Aorta (tissue), 5 donors: ENCODE data around the gene UCK2. TPM values are rescaled to one million over a fixed set of nuclear protein-coding genes. Genes with fewer than 3 reads are reported as not detected.

Experiments used
- ATAC-seq: fragments of 200-7000 bp; cut with Tn5 transposase; one replicate; pipeline ENCODE4 v1.9.1; 2022; ENCODE audit warnings: moderate library complexity; ENCODE audit not compliant: low FRiP score
- DNase-seq, 2 donors: peaks; one replicate each; pipeline ENCODE4 v3.0.0-alpha.2; 2020
- H3K27ac ChIP-seq, 2 donors: one replicate each; pipeline ENCODE4 v1.5.1; 2013; ENCODE audit warnings: low read length in 2 of 2, mild to moderate bottlenecking in 2 of 2, moderate library complexity in 2 of 2, control low read depth in 1 of 2, inconsistent platforms in 1 of 2, low read depth in 1 of 2
- H3K27me3 ChIP-seq, 2 donors: one replicate each; pipeline ENCODE4 v1.6.1; 2013; ENCODE audit warnings: control low read depth in 1 of 2, low read length in 1 of 2, mild to moderate bottlenecking in 1 of 2, moderate library complexity in 1 of 2; ENCODE audit not compliant: insufficient read depth in 2 of 2, control insufficient read depth in 1 of 2
- H3K36me3 ChIP-seq, 2 donors: one replicate each; pipeline ENCODE4 v1.6.1; 2013; ENCODE audit warnings: control low read depth in 1 of 2, low read length in 1 of 2, mild to moderate bottlenecking in 1 of 2; ENCODE audit not compliant: insufficient read depth in 2 of 2, control insufficient read depth in 1 of 2
- H3K4me1 ChIP-seq, 2 donors: one replicate each; pipeline ENCODE4 v1.6.1; 2013; ENCODE audit warnings: low read length in 2 of 2, control low read depth in 1 of 2, mild to moderate bottlenecking in 1 of 2, moderate library complexity in 1 of 2; ENCODE audit not compliant: insufficient read depth in 2 of 2, control insufficient read depth in 1 of 2
- H3K4me3 ChIP-seq, 2 donors: one replicate each; pipeline ENCODE4 v1.5.1; 2013; ENCODE audit warnings: low read length in 2 of 2, control low read depth in 1 of 2, mild to moderate bottlenecking in 1 of 2
- H3K9me3 ChIP-seq: one replicate; pipeline ENCODE4 v1.6.1; 2013; ENCODE audit warnings: mild to moderate bottlenecking, low read length; ENCODE audit not compliant: control insufficient read depth
- WGBS, 2 donors: extraction: QIAGEN DNeasy Blood & Tissue Kit; methylation state at CpG; one replicate each; pipeline ENCODE4 v1.1.7; 2013; 5-methylcytosine and 5-hydroxymethylcytosine counted together
- intact Hi-C, 2 donors: fragments of 100-400 bp; cut with DNase I; formaldehyde crosslinking; loops; one replicate each; pipeline versions ENCODE4 v1.14.2 to v1.15.0; 2022
- polyA plus RNA-seq, 2 donors: library from polyadenylated mRNA; stranded (reverse); fragments of 200-250 nt; gene quantifications; one replicate each; pipeline ENCODE4 v1.2.3, GENCODE V29; 2013
- total RNA-seq, 2 donors: library from RNA; stranded (reverse); fragmentation: NEBNext Ultra II Directional; extraction: Animal tissue kit (Norgen Biotek cat#: 25700); gene quantifications; one replicate each; pipeline ENCODE4 v1.2.1, GENCODE V29; 2021
- donor health status: healthy with polysubstance abuse.
- donor health status: Bipolar disorder and iron deficiency.
- donor health status: DM: no; HTN: no; CAD: no.
- donor health status: DM: no; HTN: no; CAD: no.
- donor health status: DM: yes; HTN: yes; CAD: no.

The UCK2 gene
- total and polyA plus RNA-seq, 4 donors: 7.2 to 31.1 (median 19.9) TPM

GRCh38 chr1:165847486-165847885 is 20.1 kb downstream of the UCK2 start:
- ATAC-seq (no peak), DNase-seq (no peak)
- Histone ChIP-seq H3K36me3 (no peaks in the 10 kb centered on the region), H3K4me1 (peaks cover 0 to 7% of the 10 kb centered on the region in 2 donors), H3K27ac (no peak overlapping the region), H3K9me3 (no peaks in the 10 kb centered on the region), H3K27me3 (no peaks in the 10 kb centered on the region), H3K4me3 (no peak overlapping the region)
- WGBS, 2 donors: 98 to 100% methylated on average over 3 of the region's 3 CpGs
- intact Hi-C loops: no loop called here

DNA sequence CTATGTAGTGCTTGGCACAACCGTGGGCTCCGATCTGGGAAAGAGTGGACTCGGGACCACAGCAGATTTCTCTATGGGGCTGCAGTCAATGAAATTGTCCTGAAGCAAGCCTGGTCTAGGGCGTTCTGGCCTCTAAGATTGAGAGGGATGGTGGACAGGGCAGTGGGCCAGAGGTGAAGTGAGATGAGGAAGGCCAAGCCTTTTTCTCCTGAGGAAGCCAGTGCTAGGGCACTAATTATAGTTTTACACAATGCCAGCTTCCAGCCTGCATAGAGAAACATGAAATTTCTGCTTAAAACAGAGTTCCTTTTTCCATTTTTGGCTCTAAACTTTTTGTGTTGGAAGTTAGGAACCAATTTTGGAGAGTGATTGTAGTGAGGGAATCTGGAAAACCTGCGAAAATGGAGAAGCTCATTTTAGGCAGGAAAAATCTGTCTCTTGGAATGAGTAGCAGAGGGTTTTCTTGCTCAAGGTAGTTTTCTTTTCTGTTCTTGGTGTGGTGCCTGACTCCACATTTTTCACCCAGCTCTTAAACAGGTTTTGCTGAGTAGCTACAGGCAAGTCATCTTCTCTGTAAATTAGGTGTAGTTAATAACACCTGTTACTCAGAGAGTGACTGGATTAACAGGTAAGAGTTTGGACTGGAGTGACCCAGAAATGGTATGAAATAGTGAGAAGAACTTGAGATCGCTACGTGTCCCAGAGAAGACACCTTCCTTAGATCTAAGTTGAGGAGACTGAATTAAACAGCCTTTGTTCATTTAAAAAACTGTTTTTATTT is 22.1 kb downstream of the UCK2 start:
- H3K27me3 ChIP-seq: no peaks in the 10 kb centered on the region
- H3K27ac ChIP-seq: no peak overlapping the region
- intact Hi-C loops: no loop called here
- no peaks in the 10 kb centered on the region for H3K9me3 ChIP-seq
- DNase-seq (no peak), ATAC-seq (no peak)
- H3K4me3 ChIP-seq: no peak overlapping the region
- peaks cover 0 to 3% of the 10 kb centered on the region in 2 donors for H3K4me1 ChIP-seq
- 87 to 93% methylated on average over 7 of the region's 7 CpGs for WGBS, 2 donors
- H3K36me3 ChIP-seq: no peaks in the 10 kb centered on the region

DNA sequence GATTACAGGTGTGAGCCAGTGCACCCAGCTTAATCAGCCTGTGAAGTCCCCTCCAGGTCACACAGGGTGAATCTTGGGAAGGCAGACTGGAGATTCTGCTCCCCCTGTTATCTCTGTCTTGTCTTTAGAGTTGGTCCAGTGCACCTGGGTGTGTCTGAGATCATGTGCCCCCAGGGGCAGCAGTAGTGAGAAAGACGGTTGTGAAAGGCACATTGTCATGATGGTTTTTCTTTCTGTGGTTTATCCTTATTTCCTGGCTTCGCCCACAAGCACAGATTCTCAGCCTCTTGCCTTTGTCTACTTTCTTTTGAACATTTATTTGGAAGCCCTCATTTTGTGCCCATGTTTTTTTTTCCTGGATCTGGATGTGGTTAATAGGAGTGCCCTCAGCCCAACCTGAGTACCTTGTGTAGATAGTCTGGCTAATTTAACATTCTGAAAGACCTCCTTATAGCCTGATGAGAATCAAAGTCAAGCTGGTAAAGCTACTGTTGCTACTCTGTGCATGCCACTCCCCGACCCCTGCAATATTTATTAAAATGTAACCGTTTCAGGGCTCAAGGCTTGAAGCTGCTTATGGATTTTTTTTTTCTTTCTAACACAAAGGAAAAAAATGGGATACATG is 23.7 kb downstream of the UCK2 start:
- ATAC-seq: no peak
- Histone ChIP-seq H3K27ac (no peak overlapping the region), H3K9me3 (no peaks in the 10 kb centered on the region), H3K4me3 (no peak overlapping the region), H3K4me1 (peaks cover 2 to 3% of the 10 kb centered on the region in 2 donors), H3K27me3 (no peaks in the 10 kb centered on the region), H3K36me3 (no peaks in the 10 kb centered on the region)
- 82 to 88% methylated on average over 4 of the region's 4 CpGs for WGBS, 2 donors
- DNase-seq: no peak
- intact Hi-C loops: no loop called here

DNA sequence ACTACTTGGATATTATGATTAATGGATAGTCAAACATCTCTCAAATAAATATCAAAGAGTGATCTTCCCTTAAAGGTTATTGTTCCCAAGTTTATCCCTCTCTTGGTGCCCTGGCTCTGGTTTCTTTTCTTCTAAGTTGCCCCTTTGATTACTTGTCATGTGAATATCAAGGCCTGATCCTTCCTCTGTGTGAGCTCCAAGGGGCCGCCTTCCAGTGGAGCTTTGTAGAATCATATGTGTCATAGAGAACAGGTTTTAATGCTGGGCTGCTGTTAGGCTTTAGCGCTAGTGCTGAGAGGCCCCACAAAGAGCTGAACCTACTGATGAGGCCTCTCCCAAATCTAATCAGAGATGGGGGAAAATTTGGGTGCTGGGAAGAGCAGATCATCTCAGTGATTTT is 25.5 kb downstream of the UCK2 start:
- Histone ChIP-seq H3K4me3 (no peak overlapping the region), H3K27me3 (no peaks in the 10 kb centered on the region), H3K27ac (no peak overlapping the region), H3K9me3 (no peaks in the 10 kb centered on the region), H3K36me3 (no peaks in the 10 kb centered on the region), H3K4me1 (peaks cover 3 to 6% of the 10 kb centered on the region in 2 donors)
- intact Hi-C loops: no loop called here
- WGBS, 2 donors: 98% methylated on average over 2 of the region's 2 CpGs
- DNase-seq: no peak
- ATAC-seq: no peak

- H3K27me3 ChIP-seq: no peaks in the 10 kb centered on the region
- H3K4me3 ChIP-seq: no peak overlapping the region
- WGBS, 2 donors: 97 to 98% methylated on average over 2 of the region's 2 CpGs
- H3K36me3 ChIP-seq: no peaks in the 10 kb centered on the region
- peaks cover 3 to 6% of the 10 kb centered on the region in 2 donors for H3K4me1 ChIP-seq
- no peak for ATAC-seq
- intact Hi-C loops: no loop called here
- H3K27ac ChIP-seq: no peak overlapping the region
- no peak for DNase-seq
- no peaks in the 10 kb centered on the region for H3K9me3 ChIP-seq
Observed at GRCh38 chr1:165853528-165854075, 26.2 kb downstream of the UCK2 start.

- H3K9me3 ChIP-seq: no peaks in the 10 kb centered on the region
- no peaks in the 10 kb centered on the region for H3K27me3 ChIP-seq
- no peak for DNase-seq
- ATAC-seq: no peak
- intact Hi-C loops: no loop called here
- H3K4me3 ChIP-seq: no peak overlapping the region
- peaks cover 3 to 6% of the 10 kb centered on the region in 2 donors for H3K4me1 ChIP-seq
- no peaks in the 10 kb centered on the region for H3K36me3 ChIP-seq
- WGBS, 2 donors: 68% methylated on average over 7 of the region's 7 CpGs
- no peak overlapping the region for H3K27ac ChIP-seq
Observed at GRCh38 chr1:165854101-165854845, 26.9 kb downstream of the UCK2 start.

GRCh38 chr1:165855010-165855838 is 27.8 kb downstream of the UCK2 start:
- DNase-seq (no peak), ATAC-seq (no peak)
- intact Hi-C loops: no loop called here
- peaks cover 3 to 6% of the 10 kb centered on the region in 2 donors for H3K4me1 ChIP-seq
- no peak overlapping the region for H3K27ac ChIP-seq
- H3K36me3 ChIP-seq: no peaks in the 10 kb centered on the region
- H3K9me3 ChIP-seq: no peaks in the 10 kb centered on the region
- no peak overlapping the region for H3K4me3 ChIP-seq
- no peaks in the 10 kb centered on the region for H3K27me3 ChIP-seq
- WGBS, 2 donors: 85 to 87% methylated on average over 9 of the region's 9 CpGs

DNA sequence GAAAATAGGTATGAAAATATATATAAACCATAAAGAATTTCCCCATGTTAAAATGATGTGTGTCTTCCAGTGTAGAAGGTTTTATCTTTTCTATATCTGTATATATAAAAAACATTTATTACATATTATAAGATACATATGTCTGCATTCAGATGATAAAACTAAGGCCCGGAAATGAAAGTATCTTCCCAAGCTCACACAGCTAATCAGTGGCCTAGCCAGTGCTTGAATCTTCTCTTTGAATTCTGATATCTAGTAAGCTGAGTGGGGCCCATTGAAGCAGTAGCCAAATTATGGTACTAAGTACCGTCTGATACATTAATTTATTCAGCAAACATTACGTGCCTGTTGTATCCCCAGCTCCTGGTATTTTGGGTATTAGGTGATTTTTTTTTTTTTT is 28.6 kb downstream of the UCK2 start:
- Histone ChIP-seq H3K9me3 (no peaks in the 10 kb centered on the region), H3K27me3 (no peaks in the 10 kb centered on the region), H3K4me3 (no peak overlapping the region), H3K36me3 (no peaks in the 10 kb centered on the region), H3K4me1 (peaks cover 2 to 6% of the 10 kb centered on the region in 2 donors), H3K27ac (no peak overlapping the region)
- DNase-seq (no peak), ATAC-seq (no peak)
- intact Hi-C loops: no loop called here
- WGBS, 2 donors: 88 to 89% methylated on average over 3 of the region's 3 CpGs
